H1 (cell line): ENCODE measurements around the gene SPEM1. TPM values are rescaled to one million over a fixed set of nuclear protein-coding genes. Genes with fewer than 3 reads are reported as not detected.
A peak's percentile ranks its signal among the peaks of the same experiment; 100 is the strongest.

Experiments used
- CTCF ChIA-PET: fragments of 300-600 bp; sonication (Branson Sonifier 250); formaldehyde crosslinking; loops from one replicate; lab custom pipeline; 2021; ENCODE audit not compliant: partially characterized antibody; lab: Charles Lee
- POLR2A ChIA-PET: fragments of 300-600 bp; sonication (Branson Sonifier 250); formaldehyde crosslinking; loops from one replicate; lab custom pipeline; 2021; ENCODE audit warnings: inconsistent platforms; ENCODE audit not compliant: partially characterized antibody; lab: Charles Lee
- DNase-seq, 2 experiments: peaks; one replicate each; pipeline versions ENCODE4 v3.0.0 to v3.0.0-alpha.2; 2010 to 2022; ENCODE audit warnings: low spot score in 2 of 2, low read depth in 1 of 2, mixed read lengths in 1 of 2
- FAIRE-seq: peaks from 2 replicates; lab custom pipeline; 2011; peaks lifted over from hg19 to GRCh38; lab: Jason Lieb, UNC
- H2AFZ ChIP-seq: 2 replicates; pipeline ENCODE4 v1.8.1; 2012; ENCODE audit warnings: low read length, inconsistent platforms
- H2AK5ac ChIP-seq: 2 replicates; pipeline ENCODE4 v1.6.1; 2013; ENCODE audit warnings: low read depth, low read length
- H2BK120ac ChIP-seq: replicated peaks from 2 replicates; pipeline ENCODE3; 2013; ENCODE audit warnings: low read depth, low read length, inconsistent platforms
- H2BK12ac ChIP-seq: 2 replicates; pipeline ENCODE4 v1.6.1; 2013; ENCODE audit warnings: low read depth, low read length
- H2BK15ac ChIP-seq: 2 replicates; pipeline ENCODE4 v1.6.1; 2013; ENCODE audit warnings: low read length
- H2BK20ac ChIP-seq: 2 replicates; pipeline ENCODE4 v1.6.1; 2013; ENCODE audit warnings: low read length
- H2BK5ac ChIP-seq: 2 replicates; pipeline ENCODE4 v1.6.1; 2013; ENCODE audit warnings: low read depth, low read length
- H3K14ac ChIP-seq: 2 replicates; pipeline ENCODE4 v1.6.1; 2013; ENCODE audit warnings: inconsistent platforms; ENCODE audit not compliant: insufficient read length
- H3K18ac ChIP-seq: 2 replicates; pipeline ENCODE4 v1.6.1; 2013; ENCODE audit warnings: low read length; ENCODE audit errors: extremely low read depth
- H3K23ac ChIP-seq: 2 replicates; pipeline ENCODE4 v1.6.1; 2013; ENCODE audit warnings: inconsistent platforms; ENCODE audit not compliant: insufficient read length
- H3K23me2 ChIP-seq: 2 replicates; pipeline ENCODE4 v1.6.1; 2013; ENCODE audit warnings: low read depth, low read length
- H3K27ac ChIP-seq: 2 replicates; pipeline ENCODE4 v1.6.1; 2011; ENCODE audit warnings: low read depth, low read length, inconsistent platforms
- H3K27me3 ChIP-seq, 4 experiments: replicated peaks in 1 of 4; 1 replicate in 1 of 4; 2 replicates in 3 of 4; pipeline versions ENCODE4 v1.6.1 to v1.8.1; 2011 to 2013; ENCODE audit warnings: low read length in 3 of 4, mild to moderate bottlenecking in 3 of 4, inconsistent platforms in 2 of 4, mixed read lengths in 2 of 4, moderate library complexity in 1 of 4; ENCODE audit not compliant: control insufficient read depth in 3 of 4, insufficient read depth in 3 of 4; ENCODE audit errors: extremely low read depth in 1 of 4
- H3K36me3 ChIP-seq, 4 experiments: 2 replicates each; pipeline versions ENCODE4 v1.6.1 to v1.8.1; 2011 to 2013; ENCODE audit warnings: mild to moderate bottlenecking in 4 of 4, low read length in 3 of 4, moderate library complexity in 2 of 4, control low read depth in 1 of 4, inconsistent platforms in 1 of 4; ENCODE audit not compliant: insufficient read depth in 4 of 4, control insufficient read depth in 2 of 4
- H3K4ac ChIP-seq: replicated peaks from 2 replicates; pipeline ENCODE3; 2013; ENCODE audit warnings: low read length, low read depth, mixed read lengths, inconsistent platforms; ENCODE audit not compliant: insufficient read length
- H3K4me1 ChIP-seq, 4 experiments: replicated peaks in 1 of 4; 1 replicate in 1 of 4; 2 replicates in 3 of 4; pipeline versions ENCODE4 v1.6.1 to v1.8.1; 2011 to 2013; ENCODE audit warnings: low read length in 3 of 4, inconsistent platforms in 2 of 4, mixed read lengths in 1 of 4; ENCODE audit not compliant: insufficient read depth in 4 of 4, control insufficient read depth in 3 of 4
- H3K4me2 ChIP-seq, 2 experiments: 2 replicates each; pipeline versions ENCODE4 v1.6.1 to v1.8.1; 2011 to 2013; ENCODE audit warnings: low read depth in 2 of 2, low read length in 2 of 2, control low read depth in 1 of 2, inconsistent platforms in 1 of 2, mild to moderate bottlenecking in 1 of 2; ENCODE audit not compliant: insufficient read depth in 1 of 2
- H3K4me3 ChIP-seq, 4 experiments: fragments of 200-600, 300-600 bp in 1 of 4; sonication (generic), shearing (Covaris generic), sonication (Bioruptor Twin) in 1 of 4; 2 replicates each; pipeline versions ENCODE4 v1.5.1 to v1.8.1; 2011 to 2016; ENCODE audit warnings: low read length in 4 of 4, low read depth in 3 of 4, control low read depth in 2 of 4, inconsistent platforms in 2 of 4, mild to moderate bottlenecking in 2 of 4, mixed read lengths in 1 of 4, moderate library complexity in 1 of 4; ENCODE audit not compliant: insufficient read depth in 2 of 4; ENCODE audit errors: extremely low read depth in 1 of 4
- H3K56ac ChIP-seq: replicated peaks from 2 replicates; pipeline ENCODE3; 2013; ENCODE audit warnings: low read depth, mild to moderate bottlenecking, mixed read lengths, low read length, inconsistent platforms; ENCODE audit not compliant: insufficient read length
- H3K79me1 ChIP-seq: 2 replicates; pipeline ENCODE4 v1.6.1; 2013; ENCODE audit warnings: low read depth, low read length, control low read depth
- H3K79me2 ChIP-seq, 2 experiments: 2 replicates each; pipeline versions ENCODE4 v1.6.1 to v1.8.1; 2012 to 2013; ENCODE audit warnings: low read length in 2 of 2, mild to moderate bottlenecking in 2 of 2, inconsistent platforms in 1 of 2; ENCODE audit not compliant: insufficient read depth in 2 of 2, control insufficient read depth in 1 of 2
- H3K9ac ChIP-seq, 4 experiments: replicated peaks in 1 of 4; 1 replicate in 1 of 4; 2 replicates in 3 of 4; pipeline versions ENCODE4 v1.6.1 to v1.8.1; 2011 to 2013; ENCODE audit warnings: low read depth in 3 of 4, low read length in 3 of 4, control low read depth in 2 of 4, mild to moderate bottlenecking in 2 of 4, moderate library complexity in 2 of 4, inconsistent platforms in 1 of 4; ENCODE audit errors: extremely low read depth in 1 of 4
- H3K9me3 ChIP-seq, 2 experiments: 2 replicates each; pipeline versions ENCODE4 v1.6.1 to v1.8.1; 2012 to 2013; ENCODE audit warnings: mild to moderate bottlenecking in 2 of 2, moderate library complexity in 2 of 2, control low read depth in 1 of 2, inconsistent platforms in 1 of 2, low read depth in 1 of 2, low read length in 1 of 2, mixed read lengths in 1 of 2; ENCODE audit not compliant: insufficient read depth in 2 of 2
- H4K20me1 ChIP-seq, 2 experiments: replicated peaks in 1 of 2; 2 replicates each; pipeline versions ENCODE3 to v1.8.1; 2011 to 2013; ENCODE audit warnings: inconsistent platforms in 2 of 2, low read length in 2 of 2, mild to moderate bottlenecking in 1 of 2; ENCODE audit not compliant: insufficient read depth in 2 of 2, control insufficient read depth in 1 of 2
- H4K5ac ChIP-seq: 2 replicates; pipeline ENCODE4 v1.6.1; 2013; ENCODE audit warnings: low read length, low read depth, mixed read lengths, inconsistent platforms; ENCODE audit not compliant: insufficient read length
- H4K8ac ChIP-seq: 2 replicates; pipeline ENCODE4 v1.8.0; 2013; ENCODE audit warnings: mild to moderate bottlenecking, moderate library complexity, low read length, inconsistent platforms; ENCODE audit not compliant: insufficient read depth; ENCODE audit errors: extremely low read depth
- H4K91ac ChIP-seq: replicated peaks from 2 replicates; pipeline ENCODE3; 2013; ENCODE audit warnings: low read length, mixed read lengths, inconsistent platforms; ENCODE audit not compliant: insufficient read length
- CTCF ChIP-seq, 3 experiments: IDR thresholded peaks; 1 replicate in 2 of 3; 2 replicates in 1 of 3; pipeline versions ENCODE4 v1.5.1 to v1.6.1; 2011; ENCODE audit warnings: low read length in 3 of 3, mild to moderate bottlenecking in 3 of 3, inconsistent platforms in 2 of 3, low read depth in 1 of 3, moderate library complexity in 1 of 3; ENCODE audit not compliant: insufficient read depth in 1 of 3; ENCODE audit errors: control extremely low read depth in 1 of 3
- E2F6 ChIP-seq: IDR thresholded peaks from 2 replicates; pipeline ENCODE4 v1.6.1; 2012; ENCODE audit warnings: inconsistent platforms
- GTF2F1 ChIP-seq: IDR thresholded peaks from 2 replicates; pipeline ENCODE4 v1.6.1; 2012; ENCODE audit warnings: low read depth, low read length, improper control_type of control experiment, borderline replicate concordance
- KDM1A ChIP-seq: fragments of 200-600, 300-600 bp; sonication (generic); IDR thresholded peaks from 2 replicates; pipeline ENCODE4 v1.7.1; 2016; ENCODE audit warnings: mild to moderate bottlenecking, low read length, borderline replicate concordance
- RBBP5 ChIP-seq: IDR thresholded peaks from 2 replicates; pipeline ENCODE4 v1.7.1; 2012; ENCODE audit warnings: low read depth, mild to moderate bottlenecking, inconsistent platforms, low read length, moderate library complexity, borderline replicate concordance
- SIRT6 ChIP-seq: IDR thresholded peaks from one replicate; pipeline ENCODE4 v1.7.1; 2012; ENCODE audit warnings: low read length, inconsistent platforms
- ZNF274 ChIP-seq: IDR thresholded peaks from 2 replicates; pipeline ENCODE4 v1.7.0; 2012; ENCODE audit warnings: low read length, borderline replicate concordance; ENCODE audit errors: extremely low read depth
- WGBS, 2 experiments: shearing (Covaris generic) in 1 of 2; methylation state at CpG; one replicate each; pipeline versions ENCODE4 v1.1.6 to v1.1.7; 2013 to 2015; ENCODE audit warnings: low lambda C conversion rate in 2 of 2, mixed read lengths in 2 of 2, inconsistent platforms in 1 of 2, low coverage in 1 of 2, missing lambda C conversion rate in 1 of 2; ENCODE audit not compliant: insufficient replicate concordance in 2 of 2, insufficient coverage in 1 of 2, insufficient read length in 1 of 2; ENCODE audit errors: extremely low coverage in 1 of 2, missing lambda C conversion rate in 1 of 2; 5-methylcytosine and 5-hydroxymethylcytosine counted together
- polyA plus RNA-seq, 7 experiments: library from polyadenylated mRNA; depleted of rRNA in 3 of 7; stranded (reverse) in 5 of 7; unstranded in 2 of 7; fragments of >200 nt in 5 of 7; fragments of 200-250 nt in 2 of 7; gene quantifications; 1 replicate in 5 of 7; 2 replicates in 1 of 7; 4 replicates in 1 of 7; pipeline versions ENCODE4 v1.2.1 to v1.2.3, GENCODE V29; 2011 to 2013; ENCODE audit warnings: missing spikeins in 2 of 7, mixed read lengths in 2 of 7
- total RNA-seq: library from RNA; stranded (reverse); fragmentation: NEBNext Ultra II Directional; extraction: Animal tissue kit (Norgen Biotek cat#: 25700); gene quantifications from 2 replicates; pipeline ENCODE4 v1.2.1, GENCODE V29; 2021

SPEM1 gene
- total and polyA plus RNA-seq, 2 of the 8 experiments (the other 6 are each of a cell fraction or from before 2014, with no cell fraction given): not detected

- ChIA-PET CTCF (interaction anchor here (0.6 to 2.6 kb wide), 14 partner anchors 9 to 197 kb away, joined by 3 to 9 read pairs (median 4); partner anchors contain the start of genes SOX15 and SPEM1), POLR2A (interaction anchor here (0.7 to 4.9 kb wide), 10 partner anchors 9 to 185 kb away, joined by 3 to 29 read pairs (median 3); partner anchors contain the start of genes GPS2, TMEM256 and TNK1)
- no peak overlapping the region for H2BK120ac ChIP-seq
- H3K36me3 ChIP-seq: peaks cover 0 to 27% (median 10%) of the 10 kb centered on the region in 4 experiments; a peak in 5 of 8 replicates
- no peak overlapping the region for H3K9ac ChIP-seq
- no peaks in the 10 kb centered on the region; the same call in 1 of the 2 replicates for H3K79me1 ChIP-seq
- H3K79me2 ChIP-seq: no peaks in the 10 kb centered on the region
- no peak overlapping the region for H2AK5ac ChIP-seq
- H3K18ac ChIP-seq: no peak overlapping the region
- peak overlapping the region; percentile 75; the same call in 1 of the 2 replicates for H2BK5ac ChIP-seq
- no peak overlapping the region for H3K14ac ChIP-seq
- H2AFZ ChIP-seq: no peak overlapping the region
- no peak overlapping the region for H4K91ac ChIP-seq
- DNase-seq (no peak), FAIRE-seq (no peak)
- H4K20me1 ChIP-seq: peaks cover 2 to 8% of the 10 kb centered on the region in 2 experiments
- H3K4me3 ChIP-seq: peak overlapping the region; percentile 69 to 83 (median 72); a peak in 7 of 8 replicates
- no peak overlapping the region for H2BK12ac ChIP-seq
- H4K5ac ChIP-seq: no peak overlapping the region
- H3K4ac ChIP-seq: no peak overlapping the region
- H3K9me3 ChIP-seq: no peaks in the 10 kb centered on the region
- peaks cover 0 to 9% (median 3%) of the 10 kb centered on the region in 4 experiments; a peak in 6 of 7 replicates for H3K4me1 ChIP-seq
- H2BK15ac ChIP-seq: no peak overlapping the region
- H3K4me2 ChIP-seq: peak overlapping the region; percentile 91 to 95
- no peak overlapping the region for H3K56ac ChIP-seq
- no peak overlapping the region for H3K23ac ChIP-seq
- WGBS, 2 experiments: 45% methylated on average over 38 of the region's 42 CpGs; no CpG with 5 or more reads in 1 of the 2 experiments
- H4K8ac ChIP-seq: no peak overlapping the region
- H3K27ac ChIP-seq: no peak overlapping the region
- H2BK20ac ChIP-seq: no peak overlapping the region
- peaks cover 14% of the 10 kb centered on the region; the same call in 1 of the 2 replicates for H3K23me2 ChIP-seq
- no peaks in the 10 kb centered on the region for H3K27me3 ChIP-seq
- TF ChIP-seq E2F6 (peak; percentile 79; the same call in 1 of the 2 replicates), KDM1A (no peak), SIRT6 (no peak), RBBP5 (0 out of 2 replicates have a peak, but pooled peaks have one; percentile 15), GTF2F1 (no peak), CTCF (IDR thresholded peaks at IDR 0.05; ENCODE audit: control extremely low read depth in 1 of 3, insufficient read depth in 1 of 3, low read depth in 1 of 3, low read length in 3 of 3) (no peak), ZNF274 (no peak)
Measured at GRCh38 chr17:7392696-7393612, 27.2 kb upstream of the SPEM1 start.
